K562 (cell line): ENCODE results near the gene NR2F6. TPM values are rescaled to one million over a fixed set of nuclear protein-coding genes. Genes with fewer than 3 reads are reported as not detected.
A peak's percentile ranks its signal among the peaks of the same experiment; 100 is the strongest.

Experiments
- DNMT1 ChIP-seq: fragments of 450-650 bp; IDR thresholded peaks from 2 replicates; pipeline ENCODE4 v1.6.1; 2016; ENCODE audit warnings: antibody characterized with exemption, mild to moderate bottlenecking
- ETV6 ChIP-seq, 3 experiments: fragments of 150-350 bp in 1 of 3; sonication (generic) in 1 of 3; formaldehyde crosslinking in 1 of 3; IDR thresholded peaks; 2 replicates each; pipeline versions ENCODE4 v1.6.1 to v1.8.0; 2014 to 2022; ENCODE audit warnings: borderline replicate concordance in 2 of 3, low read depth in 2 of 3, antibody characterized with exemption in 1 of 3, low read length in 1 of 3, mild to moderate bottlenecking in 1 of 3, missing genetic modification reagents in 1 of 3
- GTF2F1 ChIP-seq: IDR thresholded peaks from 2 replicates; pipeline ENCODE4 v1.6.1; 2011; ENCODE audit warnings: low read depth, low read length, improper control_type of control experiment
- HNRNPLL ChIP-seq: fragments of 200-400 bp; formaldehyde crosslinking; IDR thresholded peaks from 2 replicates; pipeline ENCODE4 v1.6.1; 2017; ENCODE audit warnings: low read length, low read depth, mild to moderate bottlenecking; ENCODE audit not compliant: poor library complexity, severe bottlenecking
- POLR2G ChIP-seq: fragments of 200-400 bp; formaldehyde crosslinking; IDR thresholded peaks from 2 replicates; pipeline ENCODE4 v1.6.1; 2017; ENCODE audit warnings: low read depth, mild to moderate bottlenecking, antibody characterized with exemption, low read length, moderate library complexity
- RAD51 ChIP-seq: fragments of 450-650 bp; IDR thresholded peaks from 2 replicates; pipeline ENCODE4 v1.7.1; 2016; ENCODE audit warnings: low read depth, mild to moderate bottlenecking, borderline replicate concordance
- RBFOX2 ChIP-seq: fragments of 200-400 bp; formaldehyde crosslinking; IDR thresholded peaks from 2 replicates; pipeline ENCODE4 v1.6.1; 2017; ENCODE audit warnings: low read depth, mild to moderate bottlenecking, low read length, moderate library complexity
- SIN3A ChIP-seq, 2 experiments: fragments of 150-350 bp in 1 of 2; IDR thresholded peaks; 2 replicates each; pipeline ENCODE4 v1.6.1; 2011 to 2016; ENCODE audit warnings: borderline replicate concordance in 2 of 2, low read depth in 2 of 2, low read length in 2 of 2, mild to moderate bottlenecking in 2 of 2, moderate library complexity in 2 of 2; ENCODE audit not compliant: control insufficient read depth in 1 of 2
- SMARCA5 ChIP-seq: fragments of 450-650 bp; IDR thresholded peaks from 2 replicates; pipeline ENCODE4 v1.6.1; 2016
- ZFX ChIP-seq: sonication (generic); formaldehyde crosslinking; IDR thresholded peaks from 2 replicates; pipeline ENCODE4 v1.8.0; 2022; ENCODE audit warnings: mild to moderate bottlenecking, missing genetic modification reagents, moderate library complexity
- polyA plus RNA-seq, 8 experiments: library from polyadenylated mRNA; depleted of rRNA in 4 of 8; stranded (reverse) in 5 of 8; unstranded in 3 of 8; fragments of >200 nt; fragmentation: Nextera tagmentation in 2 of 8; fragmentation: Illumina TruSeq in 1 of 8; extraction: Ambion mirVana in 2 of 8; extraction: Trizol in 1 of 8; gene quantifications; 2 replicates each; pipeline versions ENCODE4 v1.2.1 to v1.2.3, GENCODE V29; 2011 to 2014; ENCODE audit warnings: inconsistent platforms in 1 of 8, missing spikeins in 1 of 8
- total RNA-seq, 7 experiments: library from RNA; depleted of rRNA in 6 of 7; stranded (reverse); fragments of >200 nt in 6 of 7; fragmentation: Illumina TruSeq in 2 of 7; extraction: Trizol in 2 of 7; gene quantifications; 2 replicates each; pipeline versions ENCODE4 v1.2.1 to v1.2.3, GENCODE V29; 2011 to 2021; ENCODE audit warnings: low replicate concordance in 1 of 7
- TF ChIP-seq, protein P1 (sequence below), 2 experiments: IDR thresholded peaks; 2 replicates each; pipeline ENCODE4 v1.6.1; 2011; ENCODE audit warnings: borderline replicate concordance in 1 of 2, control low read depth in 1 of 2, low read depth in 1 of 2, low read length in 1 of 2, mild to moderate bottlenecking in 1 of 2, mixed read lengths in 1 of 2, moderate library complexity in 1 of 2; ENCODE audit not compliant: insufficient read depth in 1 of 2, insufficient read length in 1 of 2, poor library complexity in 1 of 2, severe bottlenecking in 1 of 2; ENCODE audit errors: extremely low read depth in 1 of 2
- TF ChIP-seq, protein P2 (sequence below): fragments of 200-800 bp; sonication (Bioruptor generic); IDR thresholded peaks from 2 replicates; pipeline ENCODE4 v1.6.1; 2017; ENCODE audit warnings: missing genetic modification characterization, missing compliant biosample characterization
- TF ChIP-seq, protein P3 (sequence below), 2 experiments: fragments of 450-650 bp; IDR thresholded peaks; 2 replicates each; pipeline ENCODE4 v1.6.1; 2018; ENCODE audit warnings: mild to moderate bottlenecking in 2 of 2, low read depth in 1 of 2; ENCODE audit not compliant: partially characterized antibody in 2 of 2
- TF ChIP-seq, protein P4 (sequence below): sonication (generic); formaldehyde crosslinking; IDR thresholded peaks from 2 replicates; pipeline ENCODE4 v1.4.0; 2020; ENCODE audit warnings: mild to moderate bottlenecking, missing genetic modification reagents

NR2F6 gene
- total and polyA plus RNA-seq, 9 of the 15 experiments (the other 6 are each of a cell fraction or from before 2014, with no cell fraction given) = 0.76 to 97.5 (median 18.8) TPM

DNA sequence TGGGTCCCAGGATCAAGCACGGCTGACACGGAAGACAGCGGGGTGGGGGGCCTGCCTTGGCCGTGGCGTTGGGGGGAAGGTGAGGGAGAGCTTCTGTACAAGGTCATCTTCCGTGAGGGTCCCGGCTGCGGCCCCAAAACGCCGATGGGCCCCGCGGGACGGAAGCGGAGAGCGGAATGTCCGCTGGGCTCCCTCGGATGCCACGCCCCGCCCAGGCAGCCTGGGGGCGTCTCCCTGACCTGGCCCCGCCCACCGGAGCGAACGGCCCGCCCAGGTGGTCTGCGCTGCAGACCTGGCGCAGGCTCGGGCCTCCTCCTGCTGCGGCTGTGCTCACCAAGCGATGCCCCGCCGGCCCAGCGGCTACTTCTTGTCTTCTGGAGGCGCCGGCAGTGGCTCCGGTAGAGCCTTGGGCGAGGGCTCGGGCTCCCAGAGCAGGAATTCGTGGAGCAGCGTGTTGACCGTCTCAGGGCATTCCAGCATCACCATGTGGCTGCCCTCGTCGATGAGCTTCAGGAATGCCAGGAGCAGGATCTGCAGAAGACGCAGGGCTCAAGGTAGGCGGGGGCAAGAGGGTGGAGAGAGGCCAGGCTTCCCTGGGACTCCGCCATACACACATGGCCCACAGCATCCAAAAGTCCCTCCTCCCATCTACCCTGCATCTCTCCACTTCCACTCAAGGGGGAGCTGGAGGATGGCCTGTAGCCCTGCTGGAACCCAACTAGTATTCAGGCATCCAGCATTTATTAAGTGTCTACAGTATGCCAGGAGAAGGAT lies 46.8 kb upstream of the NR2F6 start (continued):
- TF ChIP-seq, protein P1, sequence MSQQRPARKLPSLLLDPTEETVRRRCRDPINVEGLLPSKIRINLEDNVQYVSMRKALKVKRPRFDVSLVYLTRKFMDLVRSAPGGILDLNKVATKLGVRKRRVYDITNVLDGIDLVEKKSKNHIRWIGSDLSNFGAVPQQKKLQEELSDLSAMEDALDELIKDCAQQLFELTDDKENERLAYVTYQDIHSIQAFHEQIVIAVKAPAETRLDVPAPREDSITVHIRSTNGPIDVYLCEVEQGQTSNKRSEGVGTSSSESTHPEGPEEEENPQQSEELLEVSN (IDR thresholded peaks at IDR 0.05; ENCODE audit: borderline replicate concordance in 1 of 2, extremely low read depth in 1 of 2, insufficient read depth in 1 of 2, insufficient read length in 1 of 2, low read depth in 1 of 2, low read length in 1 of 2, poor library complexity in 1 of 2, severe bottlenecking in 1 of 2) = peak in 1 of 2 experiments; percentile 40
- TF ChIP-seq, protein P2, sequence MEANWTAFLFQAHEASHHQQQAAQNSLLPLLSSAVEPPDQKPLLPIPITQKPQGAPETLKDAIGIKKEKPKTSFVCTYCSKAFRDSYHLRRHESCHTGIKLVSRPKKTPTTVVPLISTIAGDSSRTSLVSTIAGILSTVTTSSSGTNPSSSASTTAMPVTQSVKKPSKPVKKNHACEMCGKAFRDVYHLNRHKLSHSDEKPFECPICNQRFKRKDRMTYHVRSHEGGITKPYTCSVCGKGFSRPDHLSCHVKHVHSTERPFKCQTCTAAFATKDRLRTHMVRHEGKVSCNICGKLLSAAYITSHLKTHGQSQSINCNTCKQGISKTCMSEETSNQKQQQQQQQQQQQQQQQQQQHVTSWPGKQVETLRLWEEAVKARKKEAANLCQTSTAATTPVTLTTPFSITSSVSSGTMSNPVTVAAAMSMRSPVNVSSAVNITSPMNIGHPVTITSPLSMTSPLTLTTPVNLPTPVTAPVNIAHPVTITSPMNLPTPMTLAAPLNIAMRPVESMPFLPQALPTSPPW (CRISPR knock-in tag) = peak; percentile 17; the same call in 1 of the 2 replicates
- TF ChIP-seq RAD51 (no peak), RBFOX2 (peak; percentile 84), DNMT1 (no peak), ZFX (CRISPR knock-in tag) (peak; percentile 71), ETV6 (IDR thresholded peaks at IDR 0.05; ENCODE audit: borderline replicate concordance in 1 of 2, low read depth in 2 of 2, low read length in 1 of 2) (no peak), ETV6 (CRISPR knock-in tag; IDR thresholded peaks at IDR 0.05; ENCODE audit: borderline replicate concordance) (no peak), SMARCA5 (peak; percentile 92; the same call in 1 of the 2 replicates), POLR2G (peak; percentile 87), HNRNPLL (peak; percentile 35), SIN3A (IDR thresholded peaks at IDR 0.05; ENCODE audit: borderline replicate concordance in 2 of 2, control insufficient read depth in 1 of 2, low read depth in 2 of 2, low read length in 2 of 2) (peak; percentile 25 to 62; a peak in 1 of 4 replicates), GTF2F1 (peak; percentile 52; the same call in 1 of the 2 replicates)
- TF ChIP-seq, protein P3, sequence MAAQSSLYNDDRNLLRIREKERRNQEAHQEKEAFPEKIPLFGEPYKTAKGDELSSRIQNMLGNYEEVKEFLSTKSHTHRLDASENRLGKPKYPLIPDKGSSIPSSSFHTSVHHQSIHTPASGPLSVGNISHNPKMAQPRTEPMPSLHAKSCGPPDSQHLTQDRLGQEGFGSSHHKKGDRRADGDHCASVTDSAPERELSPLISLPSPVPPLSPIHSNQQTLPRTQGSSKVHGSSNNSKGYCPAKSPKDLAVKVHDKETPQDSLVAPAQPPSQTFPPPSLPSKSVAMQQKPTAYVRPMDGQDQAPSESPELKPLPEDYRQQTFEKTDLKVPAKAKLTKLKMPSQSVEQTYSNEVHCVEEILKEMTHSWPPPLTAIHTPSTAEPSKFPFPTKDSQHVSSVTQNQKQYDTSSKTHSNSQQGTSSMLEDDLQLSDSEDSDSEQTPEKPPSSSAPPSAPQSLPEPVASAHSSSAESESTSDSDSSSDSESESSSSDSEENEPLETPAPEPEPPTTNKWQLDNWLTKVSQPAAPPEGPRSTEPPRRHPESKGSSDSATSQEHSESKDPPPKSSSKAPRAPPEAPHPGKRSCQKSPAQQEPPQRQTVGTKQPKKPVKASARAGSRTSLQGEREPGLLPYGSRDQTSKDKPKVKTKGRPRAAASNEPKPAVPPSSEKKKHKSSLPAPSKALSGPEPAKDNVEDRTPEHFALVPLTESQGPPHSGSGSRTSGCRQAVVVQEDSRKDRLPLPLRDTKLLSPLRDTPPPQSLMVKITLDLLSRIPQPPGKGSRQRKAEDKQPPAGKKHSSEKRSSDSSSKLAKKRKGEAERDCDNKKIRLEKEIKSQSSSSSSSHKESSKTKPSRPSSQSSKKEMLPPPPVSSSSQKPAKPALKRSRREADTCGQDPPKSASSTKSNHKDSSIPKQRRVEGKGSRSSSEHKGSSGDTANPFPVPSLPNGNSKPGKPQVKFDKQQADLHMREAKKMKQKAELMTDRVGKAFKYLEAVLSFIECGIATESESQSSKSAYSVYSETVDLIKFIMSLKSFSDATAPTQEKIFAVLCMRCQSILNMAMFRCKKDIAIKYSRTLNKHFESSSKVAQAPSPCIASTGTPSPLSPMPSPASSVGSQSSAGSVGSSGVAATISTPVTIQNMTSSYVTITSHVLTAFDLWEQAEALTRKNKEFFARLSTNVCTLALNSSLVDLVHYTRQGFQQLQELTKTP (IDR thresholded peaks at IDR 0.05; ENCODE audit: low read depth in 1 of 2, partially characterized antibody in 2 of 2) = peak in 1 of 2 experiments; percentile 69
- TF ChIP-seq, protein P4, sequence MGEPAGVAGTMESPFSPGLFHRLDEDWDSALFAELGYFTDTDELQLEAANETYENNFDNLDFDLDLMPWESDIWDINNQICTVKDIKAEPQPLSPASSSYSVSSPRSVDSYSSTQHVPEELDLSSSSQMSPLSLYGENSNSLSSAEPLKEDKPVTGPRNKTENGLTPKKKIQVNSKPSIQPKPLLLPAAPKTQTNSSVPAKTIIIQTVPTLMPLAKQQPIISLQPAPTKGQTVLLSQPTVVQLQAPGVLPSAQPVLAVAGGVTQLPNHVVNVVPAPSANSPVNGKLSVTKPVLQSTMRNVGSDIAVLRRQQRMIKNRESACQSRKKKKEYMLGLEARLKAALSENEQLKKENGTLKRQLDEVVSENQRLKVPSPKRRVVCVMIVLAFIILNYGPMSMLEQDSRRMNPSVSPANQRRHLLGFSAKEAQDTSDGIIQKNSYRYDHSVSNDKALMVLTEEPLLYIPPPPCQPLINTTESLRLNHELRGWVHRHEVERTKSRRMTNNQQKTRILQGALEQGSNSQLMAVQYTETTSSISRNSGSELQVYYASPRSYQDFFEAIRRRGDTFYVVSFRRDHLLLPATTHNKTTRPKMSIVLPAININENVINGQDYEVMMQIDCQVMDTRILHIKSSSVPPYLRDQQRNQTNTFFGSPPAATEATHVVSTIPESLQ = peak; percentile 81; the same call in 1 of the 2 replicates
